WERI-Rb-1 (cell line): Measurements from ENCODE around the gene HOXD4.

ENCODE experiments used
- DNase-seq: peaks from one replicate; pipeline ENCODE4 v3.0.0-alpha.2; 2020
- H3K27ac ChIP-seq: fragments of 250-450 bp; sonication (Bioruptor Pico); 2 replicates; pipeline ENCODE4 v1.5.1; 2020; ENCODE audit warnings: mild to moderate bottlenecking, moderate library complexity
- H3K27me3 ChIP-seq: fragments of 250-450 bp; sonication (Bioruptor Pico); 2 replicates; pipeline ENCODE4 v1.5.1; 2021; ENCODE audit warnings: mild to moderate bottlenecking, low read depth, moderate library complexity; ENCODE audit not compliant: insufficient read depth, severe bottlenecking
- H3K36me3 ChIP-seq: fragments of 250-450 bp; sonication (Bioruptor Pico); 2 replicates; pipeline ENCODE4 v1.5.1; 2020; ENCODE audit warnings: mild to moderate bottlenecking, moderate library complexity
- H3K4me3 ChIP-seq: 2 replicates; pipeline ENCODE4 v1.5.1; 2011; ENCODE audit warnings: low read depth, mild to moderate bottlenecking, control low read depth, low read length
- H3K9me3 ChIP-seq: fragments of 250-450 bp; sonication (Bioruptor Pico); 2 replicates; pipeline ENCODE4 v1.5.1; 2021; ENCODE audit warnings: mild to moderate bottlenecking, moderate library complexity; ENCODE audit not compliant: severe bottlenecking
- CTCF ChIP-seq: IDR thresholded peaks from 2 replicates; pipeline ENCODE4 v1.5.1; 2011; ENCODE audit warnings: low read depth, mild to moderate bottlenecking, control low read depth, inconsistent platforms, low read length

HOXD4 gene

GRCh38 chr2:176104316-176105077 is 46.9 kb upstream of the HOXD4 start:
- Histone ChIP-seq H3K4me3 (0 out of 2 replicates have a peak overlapping the region, but pooled peaks have one; percentile 3), H3K9me3 (peaks cover 17% of the 10 kb centered on the region), H3K27me3 (peaks cover 89% of the 10 kb centered on the region), H3K27ac (no peak overlapping the region), H3K36me3 (no peaks in the 10 kb centered on the region)
- no peak for TF ChIP-seq CTCF
- DNase-seq: no peak

DNA sequence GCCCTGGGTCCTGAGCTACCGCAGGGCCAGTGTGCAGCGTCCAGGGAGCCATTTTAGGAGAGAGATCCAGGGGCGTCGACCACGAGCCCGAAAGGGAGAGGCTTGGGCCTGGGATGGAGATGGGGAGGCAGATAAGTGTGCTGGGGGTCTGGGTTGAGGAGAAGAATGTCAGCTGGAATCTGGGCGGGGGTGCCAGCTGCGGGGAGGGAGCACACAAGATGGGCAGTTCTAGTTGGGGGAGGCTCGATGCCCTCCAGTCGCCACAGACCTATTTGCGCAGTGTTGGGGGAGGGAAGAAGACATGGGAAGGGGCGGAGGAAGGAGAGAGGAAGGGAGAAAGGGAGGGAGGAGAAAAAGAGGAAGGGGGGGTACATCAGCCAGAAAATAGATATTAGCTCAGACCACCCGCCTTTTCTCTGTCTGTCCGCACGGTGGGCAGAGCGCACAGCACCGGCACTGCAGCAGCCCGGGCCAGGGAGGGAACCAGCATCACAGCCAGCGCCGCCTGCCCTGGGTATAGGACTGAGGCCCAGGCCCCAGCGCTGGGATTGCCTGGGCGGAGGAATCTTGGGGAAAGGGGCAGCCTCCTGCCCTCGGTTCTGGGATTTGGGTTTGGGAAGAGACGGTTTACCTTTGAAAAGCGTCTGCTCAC is 46.1 kb upstream of the HOXD4 start:
- Histone ChIP-seq H3K9me3 (peaks cover 10% of the 10 kb centered on the region), H3K36me3 (no peaks in the 10 kb centered on the region), H3K27ac (no peak overlapping the region), H3K27me3 (peaks cover 89% of the 10 kb centered on the region), H3K4me3 (0 out of 2 replicates have a peak overlapping the region, but pooled peaks have one; percentile 3)
- no peak for DNase-seq
- TF ChIP-seq CTCF: no peak

DNA sequence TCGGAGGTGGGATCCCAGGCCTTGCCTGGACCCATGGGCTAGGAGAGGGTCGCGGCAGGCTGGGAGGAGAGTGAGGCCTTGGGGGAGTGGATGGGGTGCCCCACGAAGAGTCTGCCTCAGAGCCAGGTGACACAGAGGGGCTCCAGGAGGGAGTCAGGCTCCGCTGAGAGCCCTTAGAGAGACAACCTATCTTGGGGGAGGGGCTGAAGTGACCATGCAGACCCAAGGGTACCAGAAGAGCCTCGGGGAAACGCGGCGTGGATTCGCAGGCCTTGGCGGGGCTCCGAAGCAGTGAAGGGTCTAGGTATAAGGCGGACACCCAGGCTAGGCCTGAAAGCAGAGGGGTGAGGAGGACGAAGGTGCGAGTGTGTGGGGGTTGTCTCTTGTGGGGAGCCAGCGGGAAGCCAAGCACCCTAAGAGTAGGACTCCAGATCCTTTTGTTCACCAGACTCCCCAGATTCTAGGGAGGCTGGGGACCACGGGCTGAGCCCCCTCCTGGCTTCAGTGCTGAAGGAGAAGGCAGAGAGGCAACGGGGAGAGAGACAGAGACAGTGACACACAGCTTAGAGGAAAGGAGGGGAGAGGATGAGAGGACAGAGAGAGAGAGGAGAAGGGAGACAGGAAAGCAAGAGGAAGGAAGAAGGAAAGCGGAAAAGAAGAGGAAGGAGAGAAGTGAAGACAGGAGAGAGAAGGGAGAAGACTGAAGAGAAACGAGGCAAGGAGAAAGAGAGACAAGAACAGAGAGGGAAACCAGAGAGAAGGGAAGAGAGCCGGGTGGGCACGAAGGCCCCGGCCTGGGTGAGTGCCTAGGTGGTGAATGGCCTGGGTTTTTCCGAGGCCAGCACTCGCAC is 45.4 kb upstream of the HOXD4 start:
- no peak for TF ChIP-seq CTCF
- no peak for DNase-seq
- Histone ChIP-seq H3K27me3 (peaks cover 89% of the 10 kb centered on the region), H3K4me3 (no peak overlapping the region), H3K36me3 (no peaks in the 10 kb centered on the region), H3K9me3 (peaks cover 7% of the 10 kb centered on the region), H3K27ac (no peak overlapping the region)

DNA sequence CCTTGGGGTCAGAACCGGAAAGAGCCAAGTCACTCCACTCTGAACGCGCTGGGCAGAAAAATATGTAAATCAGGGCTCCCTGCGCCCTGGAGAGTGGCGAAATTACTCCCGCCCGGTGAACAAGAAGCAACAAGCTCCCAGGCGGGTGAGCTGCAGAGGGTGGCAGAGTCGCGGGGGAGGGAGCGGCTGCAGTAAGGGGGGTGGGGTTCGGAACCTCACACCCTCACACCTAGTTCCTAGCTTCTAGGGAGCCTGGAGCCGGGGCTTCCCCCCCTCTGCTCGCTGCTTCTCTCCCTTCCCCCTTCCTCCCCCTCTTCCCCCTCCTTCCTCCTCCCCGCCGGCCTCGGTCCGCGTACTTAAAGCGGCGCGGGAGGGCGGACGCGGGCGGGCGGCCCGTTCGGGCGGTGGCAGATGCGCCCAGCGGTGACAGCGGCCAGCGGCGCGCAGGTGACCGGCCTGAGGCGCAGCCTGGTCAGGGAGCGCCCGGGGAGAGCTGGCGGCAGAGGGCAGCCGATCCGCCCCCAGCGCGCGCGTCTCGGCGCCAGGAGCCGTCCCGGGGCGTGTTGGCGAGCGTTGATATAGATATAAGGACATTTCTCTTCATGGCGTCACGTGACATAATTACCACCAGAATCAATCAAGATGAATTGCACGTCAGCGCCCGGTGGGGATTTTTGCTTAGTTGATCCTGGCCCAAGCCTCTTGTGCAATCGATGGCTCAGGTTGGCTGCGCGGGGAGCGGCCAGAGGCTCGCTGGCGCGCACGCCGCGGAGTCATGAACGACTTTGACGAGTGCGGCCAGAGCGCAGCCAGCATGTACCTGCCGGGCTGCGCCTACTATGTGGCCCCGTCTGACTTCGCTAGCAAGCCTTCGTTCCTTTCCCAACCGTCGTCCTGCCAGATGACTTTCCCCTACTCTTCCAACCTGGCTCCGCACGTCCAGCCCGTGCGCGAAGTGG is 44.5 kb upstream of the HOXD4 start, which contains the start of gene HOXD11:
HOXD11 (plus strand) TSS at position 700 of the 959 bp plus-strand sequence; CDS start at position 776, 76 bp downstream.
- H3K27me3 ChIP-seq: peaks cover 89% of the 10 kb centered on the region
- H3K4me3 ChIP-seq: no peak within 1 kb of the TSS
- no peak for DNase-seq
- no peaks in the 10 kb centered on the region for H3K36me3 ChIP-seq
- no peak for TF ChIP-seq CTCF
- H3K27ac ChIP-seq: no peak within 1 kb of the TSS
- peaks cover 7% of the 10 kb centered on the region for H3K9me3 ChIP-seq

- H3K36me3 ChIP-seq: no peaks in the 10 kb centered on the region
- no peak overlapping the region for H3K4me3 ChIP-seq
- H3K27me3 ChIP-seq: peaks cover 89% of the 10 kb centered on the region
- no peak for TF ChIP-seq CTCF
- H3K9me3 ChIP-seq: peaks cover 7% of the 10 kb centered on the region
- H3K27ac ChIP-seq: no peak overlapping the region
- no peak for DNase-seq
These were observed 43.6 kb upstream of the HOXD4 start for GRCh38 chr2:176107731-176108181.
